Measurements from ENCODE around the gene ZNF708. TPM values are rescaled to one million over a fixed set of nuclear protein-coding genes. Genes with fewer than 3 reads are reported as not detected.

ZNF708 gene
- total RNA-seq, 1 donor from 2014 or later: 4.5 TPM

GRCh38 chr19:21328406-21328805, 804 bp downstream of the ZNF708 start:
- peaks cover 15% of the 10 kb centered on the region for H3K9me3 ChIP-seq (replicated peaks)
- intact Hi-C loops (cut with micrococcal nuclease): no loop called here
- peaks cover 41% of the 10 kb centered on the region for H3K4me1 ChIP-seq
- no peak for DNase-seq
- peak overlapping the region; percentile 82 for H3K4me3 ChIP-seq
- peaks cover 25% of the 10 kb centered on the region for H3K36me3 ChIP-seq
- no peak for TF ChIP-seq CTCF (IDR thresholded peaks at IDR 0.05; ENCODE audit: borderline replicate concordance)
- no peaks in the 10 kb centered on the region for H3K27me3 ChIP-seq (ENCODE audit: low read depth)
- peak overlapping the region; percentile 97 for H3K27ac ChIP-seq (replicated peaks)

- Histone ChIP-seq H3K9me3 (replicated peaks) (peaks cover 15% of the 10 kb centered on the region), H3K27me3 (ENCODE audit: low read depth) (no peaks in the 10 kb centered on the region), H3K4me3 (no peak overlapping the region), H3K36me3 (peaks cover 25% of the 10 kb centered on the region), H3K4me1 (peaks cover 62% of the 10 kb centered on the region), H3K27ac (replicated peaks) (no peak overlapping the region)
- intact Hi-C loops (cut with micrococcal nuclease): no loop called here
- TF ChIP-seq CTCF (IDR thresholded peaks at IDR 0.05; ENCODE audit: borderline replicate concordance): no peak
- DNase-seq: no peak
Measured at GRCh38 chr19:21326169-21326568, 3.0 kb downstream of the ZNF708 start.

GRCh38 chr19:21323000-21323399, 6.2 kb downstream of the ZNF708 start:
- peaks cover 61% of the 10 kb centered on the region for H3K4me1 ChIP-seq
- intact Hi-C loops (cut with micrococcal nuclease): no loop called here
- DNase-seq: no peak

GRCh38 chr19:21322528-21322927, 6.7 kb downstream of the ZNF708 start:
- TF ChIP-seq CTCF (IDR thresholded peaks at IDR 0.05; ENCODE audit: borderline replicate concordance): no peak
- Histone ChIP-seq H3K4me3 (no peak overlapping the region), H3K4me1 (peaks cover 61% of the 10 kb centered on the region), H3K36me3 (peaks cover 25% of the 10 kb centered on the region), H3K27me3 (ENCODE audit: low read depth) (no peaks in the 10 kb centered on the region), H3K27ac (replicated peaks) (peak overlapping the region; percentile 75), H3K9me3 (replicated peaks) (peaks cover 15% of the 10 kb centered on the region)
- intact Hi-C loops (cut with micrococcal nuclease): no loop called here
- peak; percentile 58 for DNase-seq

More at GRCh38 chr19:21323000-21323399, 6.2 kb downstream of the ZNF708 start:
- Histone ChIP-seq H3K27me3 (ENCODE audit: low read depth) (no peaks in the 10 kb centered on the region), H3K36me3 (peaks cover 25% of the 10 kb centered on the region), H3K9me3 (replicated peaks) (peaks cover 15% of the 10 kb centered on the region), H3K4me3 (no peak overlapping the region), H3K27ac (replicated peaks) (peak overlapping the region; percentile 75)
- TF ChIP-seq CTCF (IDR thresholded peaks at IDR 0.05; ENCODE audit: borderline replicate concordance): no peak

- DNase-seq: no peak
- intact Hi-C loops (cut with micrococcal nuclease): no loop called here
- H3K27ac ChIP-seq (replicated peaks): peak overlapping the region; percentile 75
- no peak for TF ChIP-seq CTCF (IDR thresholded peaks at IDR 0.05; ENCODE audit: borderline replicate concordance)
- peaks cover 15% of the 10 kb centered on the region for H3K9me3 ChIP-seq (replicated peaks)
- H3K27me3 ChIP-seq (ENCODE audit: low read depth): no peaks in the 10 kb centered on the region
- peaks cover 20% of the 10 kb centered on the region for H3K36me3 ChIP-seq
- peaks cover 60% of the 10 kb centered on the region for H3K4me1 ChIP-seq
- no peak overlapping the region for H3K4me3 ChIP-seq
Measured at GRCh38 chr19:21321996-21322395, 7.2 kb downstream of the ZNF708 start.

All from left ventricle myocardium inferior (tissue), 1 donor.